ENCODE data around the gene ELF3. TPM values are rescaled to one million over a fixed set of nuclear protein-coding genes. Genes with fewer than 3 reads are reported as not detected.

Gene ELF3
- total and polyA plus RNA-seq, 2 of the 13 experiments (the other 11 are each of a cell fraction or from before 2014, with no cell fraction given) = 11.5 to 55.1 TPM

DNA sequence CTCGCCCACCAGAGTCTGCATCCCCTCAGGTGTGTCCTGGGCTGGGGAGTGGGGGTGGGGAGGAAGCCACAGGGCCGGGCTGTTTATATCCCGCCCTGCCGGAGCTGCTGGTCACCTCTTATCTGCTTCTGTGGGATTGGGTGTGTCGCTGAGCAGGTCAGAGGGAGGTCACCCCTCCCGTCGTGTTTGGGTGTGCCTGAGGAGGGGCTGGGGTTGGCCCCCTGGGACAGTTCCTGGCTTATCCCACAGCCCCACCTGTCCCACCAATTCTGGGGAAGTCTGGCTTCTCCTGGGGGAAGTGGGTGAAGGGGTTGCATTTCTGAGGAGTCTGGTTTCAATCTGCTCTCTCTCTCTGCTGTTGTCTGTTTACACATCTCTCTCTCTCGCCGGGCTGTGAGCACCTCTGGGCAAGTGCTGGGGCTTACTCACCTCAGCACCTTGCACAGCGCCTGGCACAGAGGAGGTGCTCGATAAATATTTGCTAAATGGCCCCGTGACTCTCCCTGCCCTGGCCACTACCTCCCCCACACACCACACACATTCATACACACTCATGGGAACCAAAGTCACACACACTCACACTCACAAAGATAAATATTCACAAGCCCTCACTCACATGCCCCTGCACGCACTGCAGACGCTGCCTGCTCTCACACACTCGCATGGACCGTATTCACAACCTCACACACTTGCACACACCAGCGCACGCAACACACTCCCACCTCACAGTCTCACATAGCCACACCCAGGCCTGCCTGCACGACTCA, 8.3 kb downstream of the ELF3 start (continued):
- TF ChIP-seq ZHX1 (CRISPR knock-in tag; IDR thresholded peaks at IDR 0.05; ENCODE audit: low read depth) (peak; percentile 68; the same call in 1 of the 2 replicates), NBN (conservative IDR thresholded peaks at IDR 0.05) (no peak), ZEB1 (IDR thresholded peaks at IDR 0.05; ENCODE audit: insufficient replicate concordance, low read depth) (peak; percentile 67), ZNF710 (CRISPR knock-in tag; IDR thresholded peaks at IDR 0.05; ENCODE audit: borderline replicate concordance) (peak; percentile 72; the same call in 1 of the 2 replicates), RARA (CRISPR knock-in tag; IDR thresholded peaks at IDR 0.05) (peak; percentile 92), ZNF550 (CRISPR knock-in tag; IDR thresholded peaks at IDR 0.05; ENCODE audit: borderline replicate concordance) (no peak), SNAPC2 (CRISPR knock-in tag; IDR thresholded peaks at IDR 0.05) (0 out of 2 replicates have a peak, but pooled peaks have one; percentile 45), ZNF263 (CRISPR knock-in tag; IDR thresholded peaks at IDR 0.05) (peak; percentile 60), ZNF687 (CRISPR knock-in tag; IDR thresholded peaks at IDR 0.05) (peak; percentile 75), ZNF441 (CRISPR knock-in tag; IDR thresholded peaks at IDR 0.05; ENCODE audit: borderline replicate concordance) (no peak), NFE2L1 (CRISPR knock-in tag; IDR thresholded peaks at IDR 0.05; ENCODE audit: borderline replicate concordance) (no peak), HOXA5 (CRISPR knock-in tag; IDR thresholded peaks at IDR 0.05) (no peak), ZNF644 (CRISPR knock-in tag; IDR thresholded peaks at IDR 0.05; ENCODE audit: low read depth) (no peak), ZNF790 (CRISPR knock-in tag; IDR thresholded peaks at IDR 0.05; ENCODE audit: borderline replicate concordance) (no peak), SMAD1 (CRISPR knock-in tag; IDR thresholded peaks at IDR 0.05; ENCODE audit: borderline replicate concordance, low read depth) (0 out of 2 replicates have a peak, but pooled peaks have one; percentile 46), KLF6 (CRISPR knock-in tag; IDR thresholded peaks at IDR 0.05) (no peak; the same call in 1 of the 2 replicates), EHMT2 (IDR thresholded peaks at IDR 0.05; ENCODE audit: borderline replicate concordance, low read depth, low read length) (no peak)
